CD4-positive, alpha-beta T cell treated with Interleukin-4 for 1 hour (primary cell): ENCODE measurements around the gene DHX35.
"Not testable (repeated sequence)": the region's sequence is repeated elsewhere in the genome, so short reads cannot be mapped to it uniquely, and the experiment has no call there.

Source experiments
- DNase-seq, 2 donors: peaks; one replicate each; pipeline ENCODE4 v3.0.0-alpha.2; 2020 to 2022

Gene DHX35

DNA sequence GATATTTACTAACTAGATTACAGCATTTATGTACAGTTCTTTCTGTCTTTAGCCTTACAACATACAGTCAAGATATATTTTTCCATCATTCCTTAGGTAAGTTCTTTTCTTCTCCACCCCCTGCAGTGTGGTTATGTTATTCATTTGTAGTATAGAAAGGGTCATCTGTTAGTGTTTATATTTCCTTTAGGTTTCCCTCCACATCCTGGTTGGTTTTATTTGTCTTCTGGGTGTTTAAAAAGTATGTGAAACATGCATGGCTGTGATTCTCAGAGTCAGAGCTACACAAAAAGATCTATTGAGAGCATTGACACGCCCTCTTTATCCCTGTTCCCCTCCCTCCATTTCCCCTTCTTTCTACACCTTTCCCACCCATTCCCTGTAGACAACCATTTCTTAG is 20.1 kb downstream of the DHX35 start:
- no peak for DNase-seq

DNA sequence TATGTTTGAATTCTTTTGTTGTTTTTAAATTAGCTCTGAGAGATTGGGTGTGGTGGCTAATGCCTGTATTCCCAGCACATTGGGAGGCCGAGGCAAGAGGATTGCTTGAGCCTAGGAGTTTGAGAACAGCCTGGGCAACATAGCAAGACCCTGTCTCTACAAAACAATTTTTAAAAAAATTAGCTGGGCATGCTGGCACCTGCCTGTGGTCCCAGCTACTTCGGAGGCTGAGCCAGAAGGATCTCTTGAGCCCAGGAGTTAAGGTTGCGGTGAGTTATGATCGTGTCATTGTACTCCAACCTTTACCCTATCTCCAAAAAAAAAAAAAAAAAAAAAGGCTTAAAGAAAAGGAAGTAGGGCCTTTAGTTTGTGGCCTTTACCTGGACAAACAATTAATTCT is 22.9 kb downstream of the DHX35 start:
- no peak for DNase-seq

DNA sequence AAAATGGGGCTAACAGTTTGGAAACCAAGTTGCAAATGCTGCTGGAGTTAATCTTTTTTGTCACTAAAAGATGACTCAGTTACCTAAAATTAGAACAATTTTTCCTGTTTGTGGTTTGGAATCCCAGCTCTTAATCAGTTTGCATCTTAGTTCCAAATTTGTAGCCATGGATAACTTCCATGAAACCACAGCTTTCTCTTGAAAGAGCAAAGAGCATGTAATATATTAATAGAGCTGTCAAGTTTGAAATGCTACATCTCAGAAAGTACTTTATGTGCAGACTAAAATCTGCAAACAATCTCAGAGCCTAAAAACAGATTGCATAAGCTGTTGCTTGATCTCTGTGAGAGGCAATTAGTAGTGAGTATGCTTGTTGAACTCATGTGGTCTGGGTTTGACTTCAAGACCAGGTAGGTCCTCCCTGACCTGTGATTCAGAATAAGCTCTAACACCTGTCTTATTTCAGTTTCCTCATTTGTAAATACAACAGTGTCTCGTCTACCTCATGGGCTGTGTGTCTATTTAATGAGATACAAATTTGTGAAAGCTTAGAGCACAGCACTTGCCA is 23.5 kb downstream of the DHX35 start:
- no peak for DNase-seq

DNA sequence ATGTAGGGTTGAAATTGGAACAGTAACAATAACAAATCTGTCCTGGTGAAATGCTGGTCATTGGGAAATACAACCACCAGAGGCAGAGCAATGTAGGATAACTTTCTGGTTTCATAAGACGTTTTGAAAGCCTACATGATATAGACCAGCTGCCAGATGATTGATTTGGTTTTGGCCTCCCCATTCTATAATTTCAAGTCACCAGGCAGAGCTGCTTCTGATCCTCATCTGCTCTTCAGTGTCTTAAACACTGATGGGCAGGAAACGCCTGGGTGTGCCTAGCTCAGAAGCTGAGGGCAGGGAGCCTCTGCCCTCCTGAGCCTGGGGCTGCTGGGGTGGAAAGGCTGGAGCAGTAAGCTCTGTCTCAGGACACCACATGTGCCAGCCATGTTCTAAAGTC is 24.5 kb downstream of the DHX35 start:
- DNase-seq, result no peak

DNA sequence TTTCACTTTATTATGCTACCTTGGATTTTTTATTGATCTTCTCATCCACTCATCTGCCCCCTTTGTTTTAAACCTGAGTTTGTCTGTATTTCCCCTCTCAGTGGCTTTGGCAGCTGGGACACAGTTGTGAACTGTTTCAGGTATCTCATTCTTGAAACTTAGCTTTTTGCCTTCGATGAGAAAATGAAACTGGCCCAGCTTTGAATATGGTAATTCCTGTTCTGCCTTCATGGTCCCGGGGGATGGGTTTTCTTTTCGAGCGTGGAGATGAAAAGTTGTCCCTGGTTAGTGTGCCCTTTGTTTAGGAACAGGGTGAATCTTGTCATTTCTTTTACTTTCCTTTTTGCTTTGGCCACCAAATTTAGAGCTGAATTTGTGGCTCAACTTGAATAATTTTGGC is 25.6 kb downstream of the DHX35 start:
- no peak for DNase-seq

DNA sequence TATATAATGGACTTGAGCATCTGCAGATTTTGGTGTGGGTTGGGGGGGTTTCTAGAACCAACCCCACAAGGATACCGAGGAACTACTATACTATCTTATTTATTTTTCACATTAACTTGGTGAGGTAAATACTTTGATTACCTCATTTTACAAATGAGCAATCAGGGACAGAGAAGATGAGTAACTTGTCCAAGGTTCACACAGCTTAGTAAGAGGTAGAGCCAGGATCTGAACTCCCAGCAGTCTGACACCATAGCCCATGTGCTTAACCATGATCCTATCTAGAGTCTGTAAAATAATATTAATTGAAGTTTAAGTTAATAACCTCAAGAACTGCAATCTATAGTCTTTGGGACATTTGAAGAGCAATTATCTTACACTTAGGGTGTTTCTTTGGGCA is 28.6 kb downstream of the DHX35 start:
- DNase-seq, result no peak

DNA sequence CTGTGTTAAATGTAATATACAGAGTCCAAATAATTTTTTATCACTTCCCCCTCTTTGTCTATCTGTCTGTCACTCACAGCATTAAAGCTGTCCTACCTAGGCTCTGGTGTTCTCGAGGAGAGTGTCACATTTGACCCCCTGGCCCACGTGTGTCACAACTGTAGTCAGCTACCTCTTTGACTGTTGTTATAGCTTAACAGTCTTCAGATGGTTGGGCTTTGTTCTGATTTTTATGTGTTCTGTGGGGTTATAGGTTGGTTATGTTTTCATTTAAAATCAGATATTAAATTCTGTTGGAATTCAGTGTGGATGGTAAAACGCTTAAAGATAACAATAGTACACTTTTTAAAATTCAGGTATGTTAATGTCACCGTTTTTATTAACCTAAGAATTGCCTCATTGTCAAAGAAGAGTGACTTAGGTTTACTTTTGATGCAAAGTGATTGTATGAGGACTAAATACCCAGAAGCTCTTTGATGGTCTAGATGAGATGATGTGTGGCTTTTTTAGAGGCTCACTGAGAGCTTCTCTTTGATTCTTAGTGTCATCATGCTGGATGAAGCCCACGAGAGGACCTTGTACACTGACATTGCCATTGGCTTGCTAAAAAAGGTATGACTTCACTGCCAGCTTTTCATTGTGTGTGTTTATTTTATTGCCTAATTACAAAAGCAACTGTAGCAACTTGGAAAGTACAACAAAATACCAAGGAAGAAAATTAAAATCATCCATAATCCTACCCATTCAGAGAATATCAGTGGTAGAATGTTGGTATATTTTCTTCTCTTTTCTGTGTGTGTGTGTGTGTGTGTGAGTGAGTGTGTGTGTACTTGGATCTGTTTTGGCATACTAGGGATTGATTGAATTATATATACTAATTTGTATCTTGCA is 29.9 kb downstream of the DHX35 start:
- no peak for DNase-seq

DNA sequence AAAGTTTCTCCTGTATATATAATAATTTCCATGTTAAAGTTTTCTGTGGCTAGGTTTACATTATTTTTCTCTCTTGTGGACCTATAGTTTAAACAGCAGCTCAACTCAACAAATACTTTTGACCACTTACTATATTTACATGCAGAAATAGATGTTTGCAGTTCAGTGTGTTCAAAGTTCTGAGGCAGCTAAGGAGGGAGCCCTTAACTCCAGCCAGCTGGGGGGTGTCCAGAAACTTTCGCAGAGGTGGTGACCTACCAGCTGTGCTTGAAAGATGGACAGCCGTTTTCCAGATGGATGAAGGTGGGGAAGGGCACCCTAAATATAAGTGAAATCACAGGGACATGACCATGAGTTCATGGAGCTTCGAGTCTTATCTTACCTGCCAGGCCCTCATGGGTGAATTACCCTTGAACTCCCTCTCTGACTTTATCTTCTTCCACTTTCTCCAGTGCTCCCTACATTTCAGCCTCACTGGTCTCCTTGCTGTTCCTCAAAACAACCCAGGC is 33.4 kb downstream of the DHX35 start:
- no peak for DNase-seq

DNA sequence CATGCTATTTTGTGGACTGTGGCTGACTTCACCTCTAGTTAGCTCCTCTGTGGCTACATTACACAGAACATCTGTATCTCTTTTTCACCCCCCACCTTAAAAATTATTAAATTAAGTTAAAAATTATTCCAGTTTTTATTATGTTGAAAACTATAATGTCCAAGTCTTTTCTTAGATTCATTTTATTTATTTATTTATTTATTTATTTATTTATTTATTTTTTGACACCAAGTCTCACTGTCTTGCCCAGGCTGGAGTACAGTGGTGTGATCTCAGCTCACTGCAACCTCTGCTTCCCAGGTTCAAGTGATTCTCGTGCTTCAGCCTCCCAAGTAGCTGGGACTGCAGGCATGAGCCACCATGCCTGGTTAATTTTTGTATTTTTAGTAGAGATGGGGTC is 34.7 kb downstream of the DHX35 start:
- not testable (repeated sequence) for DNase-seq

DNA sequence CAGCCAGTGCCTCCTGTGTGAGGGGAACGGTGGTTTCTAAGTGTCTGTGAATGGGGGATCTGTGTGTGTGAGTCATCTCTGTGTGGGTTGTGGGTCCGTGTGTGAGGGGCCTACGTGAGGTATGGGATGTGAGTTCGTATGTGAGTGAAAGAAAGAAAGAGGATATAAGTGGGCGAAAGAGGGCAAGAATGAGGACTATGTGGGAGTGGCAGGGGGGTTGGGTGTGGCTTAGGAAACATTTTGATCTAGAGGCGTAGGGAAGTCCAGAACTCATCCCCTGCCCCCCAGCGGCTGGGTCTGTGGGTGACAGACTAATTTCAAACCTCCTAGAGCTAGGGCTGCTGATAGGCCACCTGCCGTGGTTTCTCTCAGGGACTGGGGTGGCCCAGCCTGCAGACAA is 35.5 kb downstream of the DHX35 start:
- DNase-seq, result peak in 1 of 2 donors; percentile 3

DNA sequence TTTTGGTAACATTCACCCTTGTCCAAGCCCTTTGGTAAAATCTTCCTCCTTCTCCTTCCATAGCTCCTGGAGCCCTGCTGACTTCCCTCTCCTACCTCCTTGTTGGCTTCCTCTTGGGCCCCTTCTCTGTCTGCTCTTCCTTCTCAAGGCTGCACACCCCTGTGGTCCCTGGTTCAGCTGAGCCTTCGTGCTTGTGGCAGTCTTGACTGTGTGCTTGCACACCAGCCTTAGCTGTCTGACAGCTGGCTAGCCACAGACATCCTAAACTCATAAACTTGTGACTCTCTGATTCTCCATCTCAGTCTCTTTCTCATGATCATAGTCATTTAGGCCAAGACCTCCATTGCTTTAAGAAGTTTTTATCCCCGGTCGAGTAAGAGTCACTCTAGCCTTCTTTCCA is 37.1 kb downstream of the DHX35 start:
- DNase-seq, result no peak

DNA sequence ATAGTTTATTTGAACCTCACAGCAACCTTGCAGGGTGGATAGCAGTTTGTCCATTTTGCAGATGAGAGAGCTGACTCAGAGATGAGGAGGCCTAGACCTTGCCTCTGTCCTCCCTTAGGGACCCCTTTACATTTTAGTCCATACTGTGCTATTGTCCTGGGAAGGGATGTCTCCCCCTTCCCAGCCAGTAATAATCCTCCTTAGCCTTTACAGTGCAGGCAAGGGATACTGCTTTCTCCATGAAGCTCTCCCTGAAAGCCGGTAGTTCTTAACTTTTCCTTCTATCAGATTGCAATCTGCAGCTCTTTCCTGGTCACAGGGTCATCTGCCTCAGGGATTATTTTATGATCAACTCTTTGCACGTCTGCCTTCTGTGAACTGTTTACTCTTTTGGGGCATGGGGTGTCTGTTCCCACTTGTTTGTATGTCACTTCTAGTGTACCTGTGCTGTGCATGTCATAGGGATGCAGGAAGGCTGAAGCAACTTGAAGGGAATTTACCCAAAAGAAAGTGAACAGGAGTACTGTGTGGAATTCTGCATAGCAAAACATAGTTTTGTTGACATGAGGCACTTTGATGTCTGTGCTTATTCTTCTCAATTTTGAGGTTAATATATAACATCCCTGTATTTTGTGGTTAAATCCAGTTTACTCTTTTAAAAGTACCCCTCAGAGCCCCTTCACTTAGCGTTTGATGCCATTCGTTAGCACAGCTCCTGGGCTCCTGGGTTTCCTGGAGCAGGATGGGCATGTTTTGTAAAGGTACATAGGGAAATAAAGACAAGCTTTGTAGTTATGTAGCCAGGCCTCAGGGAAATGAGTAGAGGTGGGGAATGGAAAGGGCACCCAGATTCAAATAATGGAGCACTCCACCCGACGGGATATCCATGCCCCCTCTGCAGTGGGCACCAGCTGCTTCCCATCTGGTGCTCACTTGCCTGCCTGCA is 38.1 kb downstream of the DHX35 start:
- no peak for DNase-seq

DNA sequence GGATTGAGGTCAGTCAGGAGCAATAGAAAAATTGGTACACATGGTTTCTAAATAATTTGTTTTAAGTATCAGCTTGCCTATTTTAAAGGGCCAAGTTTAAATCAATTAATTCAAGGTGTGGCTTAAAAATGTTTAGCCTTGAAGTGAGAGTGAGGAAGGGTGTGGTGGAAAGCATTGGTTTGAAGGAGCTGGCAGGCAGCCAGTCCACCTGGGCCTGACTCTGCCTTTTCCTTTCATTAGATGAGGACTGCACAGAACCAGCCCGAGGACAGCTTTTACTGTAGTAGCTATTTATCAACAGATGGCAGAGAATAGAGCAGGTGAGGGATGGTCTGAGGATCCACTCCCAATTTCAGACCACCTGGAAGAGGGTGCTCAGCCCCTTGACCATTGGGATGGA is 42.4 kb downstream of the DHX35 start:
- DNase-seq, result peak in 1 of 2 donors; percentile 23

DNA sequence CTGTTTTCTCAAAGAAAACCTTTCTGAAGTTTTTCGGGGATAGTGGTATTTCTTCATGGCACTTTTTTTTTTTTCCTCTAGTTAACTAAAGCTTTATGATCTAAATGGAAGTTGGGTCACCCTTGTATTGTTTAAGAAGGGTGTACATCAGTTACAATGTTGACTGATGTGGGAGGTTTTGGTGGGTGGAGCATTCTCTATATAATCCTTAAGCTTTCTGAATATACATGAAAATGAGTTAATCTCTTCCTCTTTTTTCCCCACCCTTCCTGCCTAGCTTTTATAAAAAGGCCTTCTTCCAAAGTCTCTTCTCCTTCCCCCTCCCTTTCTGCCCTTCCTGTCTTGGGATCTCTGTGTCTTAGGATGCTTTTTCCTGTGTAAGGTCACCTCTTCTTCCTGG is 47.2 kb downstream of the DHX35 start:
- no peak for DNase-seq

DNA sequence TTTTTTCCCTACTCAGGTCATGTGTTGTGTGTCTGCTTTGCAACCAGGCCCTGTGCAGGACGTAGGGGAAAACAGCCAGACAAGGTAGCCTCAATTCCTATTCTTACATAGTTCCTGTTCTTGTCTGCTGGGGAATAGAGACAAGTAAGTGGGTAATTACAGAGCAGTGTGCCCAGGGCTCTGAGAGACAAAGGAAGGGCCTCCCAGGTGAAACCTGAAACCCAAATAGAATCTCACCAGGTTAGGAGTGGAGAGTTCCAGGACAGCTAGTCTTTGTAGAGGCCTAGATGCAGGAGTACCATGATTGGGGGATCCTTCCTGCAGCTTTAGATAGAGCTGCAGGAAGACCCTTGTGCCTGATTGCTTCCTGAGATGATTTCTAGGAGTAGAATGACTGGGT is 48.4 kb downstream of the DHX35 start:
- no peak for DNase-seq

DNA sequence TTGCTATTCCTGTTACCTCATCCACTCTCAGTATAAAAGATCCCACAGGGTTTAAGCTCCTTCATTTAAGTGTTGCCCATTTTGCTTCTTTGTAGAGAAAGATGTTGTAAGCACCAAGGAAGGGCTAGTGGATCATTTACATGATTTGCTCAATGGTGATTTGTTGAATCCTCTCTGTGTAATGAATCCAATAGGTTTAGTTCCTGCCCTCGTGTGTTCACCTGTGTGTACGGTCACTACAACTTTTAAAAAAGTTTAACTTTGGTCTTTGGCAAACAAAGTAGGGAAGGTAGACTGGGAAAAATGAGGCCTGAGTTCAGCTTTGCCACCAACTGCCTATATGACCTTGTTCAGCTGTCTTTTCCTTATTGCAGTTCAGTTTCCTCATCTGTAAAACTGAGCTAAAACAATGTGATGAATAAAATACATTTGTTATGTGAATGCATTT is 51.5 kb downstream of the DHX35 start:
- DNase-seq, result no peak

DNA sequence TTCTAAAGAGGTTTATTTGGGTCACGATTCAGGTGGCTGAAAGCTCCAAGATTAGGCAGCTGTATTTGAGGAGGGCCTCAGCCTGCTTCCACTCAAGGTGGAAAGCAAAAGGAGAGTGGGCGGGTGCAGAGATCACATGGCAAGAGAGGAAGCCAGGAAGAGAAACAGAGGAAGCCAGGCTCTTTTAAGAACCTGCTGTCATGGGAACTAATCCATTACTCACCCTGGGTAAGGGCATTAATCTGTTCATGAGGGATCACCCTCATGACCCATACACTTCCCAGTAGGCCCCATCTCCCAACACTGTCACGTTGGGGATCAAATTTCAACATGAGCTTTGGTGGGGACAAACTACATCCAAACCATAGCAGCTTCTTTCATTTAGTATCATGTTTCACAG is 53.9 kb downstream of the DHX35 start:
- DNase-seq, result no peak

DNA sequence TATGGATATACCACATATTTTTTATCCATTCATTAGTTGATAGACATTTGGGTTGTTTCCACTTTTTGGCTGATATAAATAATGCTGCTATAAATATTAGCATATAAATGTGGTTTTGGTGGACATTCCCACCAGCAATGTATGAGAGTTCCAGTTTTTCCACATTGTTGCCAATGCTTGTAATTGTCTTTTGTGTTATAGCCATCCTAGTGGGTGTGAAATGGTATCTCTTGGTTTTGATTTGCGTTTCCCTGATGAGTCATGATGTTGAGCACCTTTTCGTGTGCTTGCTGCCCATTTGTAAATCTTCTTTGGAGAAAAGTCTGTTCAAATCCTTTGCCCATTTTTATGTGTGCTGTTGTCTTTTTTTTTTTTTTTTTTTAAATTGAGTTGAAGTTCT is 54.4 kb downstream of the DHX35 start:
- DNase-seq, result no peak

DNA sequence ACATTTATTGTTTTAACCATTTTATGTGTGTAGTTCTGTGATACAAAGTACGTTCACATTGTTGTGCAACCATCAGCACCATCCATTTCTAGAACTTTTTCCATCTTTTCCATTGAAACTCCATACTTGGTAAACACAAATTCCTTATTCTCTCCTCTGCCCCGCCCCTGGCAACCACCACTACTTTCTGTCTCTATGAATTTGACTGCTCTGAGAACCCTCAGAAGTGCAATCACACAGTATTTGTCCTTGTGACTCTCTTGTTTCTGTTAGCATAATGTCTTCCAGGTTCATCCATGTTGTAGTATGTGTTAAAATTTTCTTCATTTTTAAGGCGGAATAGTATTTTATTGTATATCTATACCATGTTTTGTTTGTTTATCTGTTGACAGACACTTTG is 56.9 kb downstream of the DHX35 start:
- DNase-seq, result no peak

DNA sequence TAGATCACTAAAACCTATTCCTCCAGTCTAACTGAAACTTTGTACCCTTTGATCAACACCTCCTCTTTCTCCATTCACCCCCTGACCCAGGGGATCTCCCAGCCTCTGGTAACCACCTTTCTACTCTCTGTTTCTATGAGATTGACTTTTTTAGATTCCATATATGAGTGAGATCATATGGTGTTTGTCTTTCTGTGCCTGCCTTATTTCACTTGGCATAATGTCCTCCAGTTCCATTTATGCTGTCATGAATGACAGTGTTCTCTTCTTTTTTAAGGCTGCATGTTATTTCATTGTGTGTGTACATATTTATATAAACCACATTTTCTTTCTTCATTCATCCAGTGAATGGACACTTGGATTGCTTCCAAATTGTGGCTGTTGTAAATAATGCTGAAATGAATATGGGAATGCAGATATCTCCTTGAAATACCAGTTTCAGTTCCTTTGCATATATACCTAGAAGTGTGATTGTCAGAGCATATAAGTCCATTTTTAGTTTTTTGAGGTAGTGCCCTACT is 57.7 kb downstream of the DHX35 start:
- no peak for DNase-seq

DNA sequence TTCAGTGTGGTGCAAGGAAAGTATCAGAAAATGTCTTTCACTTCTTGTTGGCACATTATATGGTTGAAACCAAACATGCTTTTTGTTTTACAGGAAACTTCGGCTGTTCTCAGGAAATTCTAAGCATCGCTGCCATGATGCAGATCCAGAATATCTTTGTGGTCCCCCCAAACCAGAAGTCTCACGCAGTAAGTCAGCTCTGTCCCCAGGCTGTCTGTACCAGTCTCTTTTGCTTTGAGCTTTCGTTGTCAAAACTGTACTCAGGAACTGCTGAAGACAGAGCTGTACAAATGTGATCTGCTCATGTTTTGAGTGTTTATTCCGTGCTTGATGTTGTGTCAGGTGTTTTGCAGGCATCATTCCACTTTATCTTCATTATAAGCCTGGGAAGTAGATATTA is 59.6 kb downstream of the DHX35 start:
- no peak for DNase-seq

DNA sequence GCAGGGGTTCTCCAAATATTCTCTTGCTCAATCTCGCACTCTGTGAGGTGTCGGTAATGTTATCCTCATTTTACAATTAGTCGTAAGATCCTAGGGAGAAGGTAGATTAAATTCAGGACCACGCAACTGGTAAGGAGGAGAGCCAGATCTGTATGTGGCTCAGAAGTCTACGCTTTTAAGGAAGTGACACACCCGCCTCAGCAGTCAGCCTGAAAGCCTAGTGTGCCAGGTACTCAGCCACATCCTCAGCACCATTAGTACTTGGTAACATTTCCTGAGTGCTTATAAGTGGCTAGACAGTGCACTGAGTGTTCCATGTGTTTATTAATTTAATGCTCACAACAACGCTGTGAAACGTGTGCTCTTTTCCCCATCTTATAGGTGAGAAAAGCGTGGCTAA is 63.7 kb downstream of the DHX35 start:
- DNase-seq, result peak in 1 of 2 donors; percentile 31

DNA sequence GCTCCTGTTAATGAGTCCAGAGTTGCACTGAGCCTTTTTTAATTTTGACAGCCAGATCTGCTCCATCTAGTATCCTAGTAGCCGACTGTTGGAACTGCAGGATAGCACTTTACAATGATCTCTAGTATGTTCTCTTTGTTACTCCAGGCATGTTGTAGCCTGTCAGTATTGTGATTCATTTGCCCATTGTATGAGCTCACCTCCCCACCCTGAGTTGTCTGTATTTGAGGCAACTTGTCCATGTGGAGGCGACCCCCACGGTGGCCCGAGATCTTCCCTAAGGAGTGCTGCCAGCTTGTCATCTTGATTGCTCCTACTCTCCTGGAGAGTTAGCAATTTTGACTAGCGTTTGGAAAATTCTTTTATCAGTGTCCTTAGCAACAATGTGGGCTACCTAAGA is 67.2 kb downstream of the DHX35 start:
- no peak for DNase-seq
